ENCODE data around the gene SLC12A8.

- no peak for TF ChIP-seq POLR2A (IDR thresholded peaks at IDR 0.05)
- TF ChIP-seq POLR2AphosphoS5 (IDR thresholded peaks at IDR 0.05), result no peak
- TF ChIP-seq CTCF (IDR thresholded peaks at IDR 0.05), result no peak
Observed at GRCh38 chr3:125200731-125201139, 11.8 kb downstream of the SLC12A8 start.

All from stomach (tissue), 4 donors.